HTR-8/SVneo (cell line): ENCODE results near the gene BICC1.

Experiments used
- DNase-seq: peaks from one replicate; pipeline ENCODE4 v3.0.0; 2011; ENCODE audit warnings: low spot score, mixed read lengths; ENCODE audit not compliant: insufficient read length
- FAIRE-seq: peaks from 2 replicates; lab custom pipeline; 2011; peaks lifted over from hg19 to GRCh38; lab: Jason Lieb, UNC

BICC1 gene

DNA sequence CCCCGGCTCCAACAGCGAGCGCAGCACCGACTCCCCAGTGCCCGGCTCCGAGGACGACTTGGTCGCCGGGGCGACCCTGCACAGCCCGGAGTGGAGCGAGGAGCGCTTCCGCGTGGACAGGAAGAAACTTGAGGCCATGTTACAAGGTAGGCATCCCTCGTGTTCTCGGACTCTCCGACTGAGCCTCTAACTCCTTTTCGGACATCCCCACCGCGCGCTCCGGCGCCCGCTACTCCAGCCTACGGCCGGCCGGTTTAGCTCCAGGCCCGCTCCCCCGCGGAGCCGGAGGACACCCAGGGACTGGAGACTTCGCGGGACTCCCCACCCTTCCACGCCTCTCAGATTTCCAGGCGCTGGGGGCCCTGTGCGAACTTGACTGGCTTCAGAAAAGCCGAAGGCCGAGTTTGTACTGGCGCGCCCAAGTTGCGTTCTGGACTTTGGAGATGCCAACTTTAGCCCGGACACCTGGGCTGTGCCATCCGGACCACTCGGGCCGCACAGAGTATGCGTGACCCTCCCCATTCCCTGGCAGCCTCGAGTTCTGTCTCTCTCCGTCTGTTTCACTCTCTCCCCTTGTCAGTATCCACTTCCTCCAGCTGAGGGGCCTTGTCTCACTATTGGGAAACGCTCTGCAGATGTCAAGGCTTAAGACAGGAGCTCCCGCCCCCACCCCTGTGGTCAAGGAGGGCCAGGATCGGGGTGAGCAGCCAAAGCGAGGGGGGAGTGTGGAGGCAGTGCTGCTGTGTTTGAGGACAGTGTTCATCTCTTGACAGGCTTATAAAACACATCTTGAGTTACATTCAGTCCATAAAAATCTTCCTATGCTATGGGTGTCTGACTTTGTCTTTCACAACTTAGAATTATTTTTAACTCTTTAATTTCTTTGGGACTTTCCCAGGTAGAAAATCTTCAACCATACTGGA lies 777 bp downstream of the BICC1 start:
- DNase-seq (peak; percentile 45), FAIRE-seq (no peak)

DNA sequence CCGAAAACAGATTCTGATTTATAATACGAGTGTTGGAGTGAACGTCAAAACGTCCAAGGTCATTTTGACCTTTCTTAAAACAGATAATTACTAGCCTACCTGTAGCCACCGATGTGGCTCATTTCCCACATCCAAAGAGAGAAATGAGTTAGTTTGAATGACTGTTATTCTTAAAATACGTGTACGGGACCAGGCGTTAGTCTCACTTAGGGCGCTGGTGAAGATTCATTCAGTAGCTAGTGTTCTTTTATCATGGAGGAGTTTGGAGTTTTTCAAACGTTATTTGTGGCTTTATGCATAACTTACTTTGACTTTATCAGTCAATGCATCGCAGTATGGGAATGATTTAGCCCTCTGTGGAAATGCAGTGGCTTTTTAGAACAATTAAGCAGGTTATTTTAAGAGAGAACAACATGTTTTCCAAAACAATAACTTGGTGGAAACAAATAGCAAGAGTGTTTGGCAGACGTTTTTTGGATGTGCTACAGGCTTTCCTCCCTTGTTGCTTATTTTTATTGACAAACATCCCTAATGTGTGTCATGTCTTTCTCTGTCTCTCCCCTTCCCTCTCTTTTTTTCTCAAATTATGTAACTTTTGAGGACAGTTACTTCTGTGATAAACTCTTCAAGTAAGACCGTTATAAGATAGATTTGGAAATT lies 1.6 kb downstream of the BICC1 start:
- FAIRE-seq, result no peak

DNA sequence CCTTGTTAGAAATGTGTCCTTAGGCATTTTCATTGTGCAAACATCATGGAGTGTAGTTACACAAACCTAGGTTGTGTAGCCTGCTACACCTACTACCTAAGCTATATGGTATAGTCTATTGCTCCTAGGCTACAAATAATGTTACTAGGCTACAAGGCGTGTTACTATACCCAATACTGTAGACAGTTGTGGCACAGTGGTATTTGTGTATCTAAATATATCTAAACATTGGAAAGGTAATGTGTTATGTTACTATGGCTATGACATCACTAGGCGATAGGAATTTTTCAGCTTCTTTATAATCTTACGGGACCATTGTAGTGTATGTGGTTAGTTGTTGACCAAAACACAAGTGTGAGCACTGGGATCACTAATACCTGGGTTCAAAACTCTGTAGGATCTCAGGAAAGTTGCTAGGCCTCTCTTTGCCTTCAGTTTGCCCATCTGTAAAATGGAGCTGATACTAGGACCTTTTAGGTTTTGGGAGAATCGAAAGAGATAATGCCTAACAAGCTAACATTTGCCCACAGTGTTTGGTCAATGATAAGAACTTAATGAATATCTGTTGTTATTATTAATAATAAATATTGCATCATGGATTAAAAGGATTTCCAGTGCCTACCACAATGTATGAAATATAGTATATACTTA lies 2.7 kb downstream of the BICC1 start:
- no peak for DNase-seq
- FAIRE-seq, result peak; percentile 23

More for the DNA sequence above, 1.6 kb downstream of the BICC1 start:
- no peak for DNase-seq

DNA sequence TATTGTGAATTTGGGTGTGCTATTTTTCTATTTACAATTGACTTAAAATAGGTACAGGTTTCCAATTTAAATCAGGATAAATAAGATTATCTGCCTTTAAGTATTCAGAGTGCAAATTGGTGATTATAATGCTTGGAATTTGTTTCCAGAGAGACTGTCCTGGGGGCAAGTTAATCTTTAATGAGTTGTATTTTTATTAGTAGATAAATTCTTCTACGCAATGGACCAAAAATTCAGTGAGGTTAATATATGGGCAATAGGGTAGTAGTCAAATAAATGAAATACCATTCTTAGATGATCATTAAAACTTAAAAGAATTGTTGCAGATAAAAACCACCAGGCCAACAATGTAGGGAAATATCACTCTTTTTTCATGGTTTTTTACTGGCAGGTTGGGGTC lies 3.4 kb downstream of the BICC1 start:
- FAIRE-seq, result no peak
- no peak for DNase-seq

DNA sequence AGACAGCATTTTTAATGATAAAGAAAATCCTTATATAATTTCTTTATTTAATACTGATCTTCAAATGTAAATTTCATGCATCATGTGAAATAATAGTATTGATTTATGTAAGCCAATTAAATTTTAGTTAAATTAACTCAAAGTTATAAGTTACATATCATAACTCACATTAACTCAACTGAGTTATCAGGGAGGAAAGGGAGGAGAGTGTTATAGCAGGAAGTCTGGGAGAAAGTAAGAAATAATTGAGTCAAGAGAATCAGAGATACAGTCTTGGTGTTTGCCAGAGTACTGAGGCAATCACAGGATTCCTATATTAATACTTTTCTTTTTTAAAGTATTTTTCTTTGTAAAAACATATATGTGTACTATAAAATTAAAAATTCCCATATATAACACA lies 4.0 kb downstream of the BICC1 start:
- no peak for DNase-seq
- no peak for FAIRE-seq

DNA sequence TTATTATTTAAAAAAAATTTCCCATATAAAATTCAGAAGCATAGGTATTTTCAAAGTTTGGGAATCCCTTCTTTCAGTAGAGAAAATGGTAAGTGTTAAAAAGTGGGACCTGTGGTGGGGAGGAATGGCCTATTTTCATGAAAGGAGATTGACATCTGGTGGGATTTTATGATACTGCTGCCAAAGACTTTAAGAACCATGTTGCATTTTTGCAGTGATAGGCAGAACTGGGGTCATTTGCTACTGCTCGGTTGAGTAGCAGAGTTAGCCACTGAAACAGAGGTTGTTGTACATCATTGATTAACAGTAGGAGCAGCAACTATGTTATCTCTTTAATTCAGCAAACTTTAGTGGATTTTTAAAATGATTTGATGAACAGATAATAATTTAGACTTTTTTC lies 4.4 kb downstream of the BICC1 start:
- no peak for FAIRE-seq
- DNase-seq, result no peak

DNA sequence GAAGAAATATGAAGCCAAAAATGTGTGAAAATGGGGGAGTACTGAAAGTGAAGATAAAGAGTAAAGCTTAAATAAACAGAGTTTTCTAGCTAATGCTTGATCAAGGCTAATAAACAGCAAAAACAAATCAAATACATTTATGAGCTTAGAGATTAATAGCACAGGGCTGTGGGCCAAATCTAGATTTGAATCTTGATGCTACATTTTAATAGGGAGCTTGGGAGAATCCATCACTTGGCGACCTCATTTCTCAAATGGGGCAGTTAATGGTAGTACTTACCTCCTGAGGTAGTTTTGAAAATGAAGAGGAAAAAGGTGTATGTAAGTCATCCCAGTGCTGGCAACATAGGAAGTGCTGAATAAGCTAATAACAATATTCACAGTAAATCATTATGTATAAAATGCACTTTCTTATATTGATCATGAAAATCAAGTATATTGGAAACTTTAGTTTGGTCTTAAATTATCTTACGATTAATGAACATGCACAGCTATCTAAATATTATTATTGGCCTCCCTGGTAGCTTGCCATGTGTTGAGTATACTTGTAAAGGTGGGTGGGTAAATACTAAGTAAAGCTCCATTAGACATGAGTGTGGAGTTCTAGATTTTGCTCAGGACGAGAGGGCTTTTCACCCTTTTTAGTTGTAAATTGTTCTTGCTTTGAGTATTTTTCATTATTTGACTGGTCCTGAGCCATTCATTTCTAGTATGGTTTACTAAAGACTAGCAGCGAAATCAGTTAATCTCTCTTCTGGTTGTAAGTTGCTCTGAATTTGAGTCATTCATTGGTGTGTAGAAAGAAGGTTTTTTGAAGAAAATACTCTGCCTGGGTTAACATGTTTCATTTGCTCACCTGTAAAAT lies 5.1 kb downstream of the BICC1 start:
- FAIRE-seq, result no peak

DNA sequence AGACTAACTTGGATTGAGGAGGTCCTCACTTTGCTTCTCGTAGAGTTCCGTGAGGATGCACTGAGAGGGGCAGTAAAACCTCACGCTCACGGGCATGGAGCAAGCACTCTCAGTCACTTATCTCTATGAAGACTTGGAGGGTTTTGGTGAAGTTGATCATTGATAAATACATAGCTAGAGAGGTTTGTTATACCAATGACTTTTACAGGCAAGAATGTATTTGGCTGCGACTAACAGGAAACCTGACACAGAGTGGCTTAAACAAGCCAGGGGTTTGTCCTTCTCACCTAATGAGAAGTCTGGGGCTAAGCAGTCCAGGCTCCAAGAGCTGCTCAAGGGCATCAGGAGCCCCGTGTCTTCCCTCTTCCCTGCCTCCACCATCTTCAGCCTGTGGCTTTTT lies 6.1 kb downstream of the BICC1 start:
- DNase-seq (no peak), FAIRE-seq (no peak)

More for the DNA sequence above, 5.1 kb downstream of the BICC1 start:
- no peak for DNase-seq

DNA sequence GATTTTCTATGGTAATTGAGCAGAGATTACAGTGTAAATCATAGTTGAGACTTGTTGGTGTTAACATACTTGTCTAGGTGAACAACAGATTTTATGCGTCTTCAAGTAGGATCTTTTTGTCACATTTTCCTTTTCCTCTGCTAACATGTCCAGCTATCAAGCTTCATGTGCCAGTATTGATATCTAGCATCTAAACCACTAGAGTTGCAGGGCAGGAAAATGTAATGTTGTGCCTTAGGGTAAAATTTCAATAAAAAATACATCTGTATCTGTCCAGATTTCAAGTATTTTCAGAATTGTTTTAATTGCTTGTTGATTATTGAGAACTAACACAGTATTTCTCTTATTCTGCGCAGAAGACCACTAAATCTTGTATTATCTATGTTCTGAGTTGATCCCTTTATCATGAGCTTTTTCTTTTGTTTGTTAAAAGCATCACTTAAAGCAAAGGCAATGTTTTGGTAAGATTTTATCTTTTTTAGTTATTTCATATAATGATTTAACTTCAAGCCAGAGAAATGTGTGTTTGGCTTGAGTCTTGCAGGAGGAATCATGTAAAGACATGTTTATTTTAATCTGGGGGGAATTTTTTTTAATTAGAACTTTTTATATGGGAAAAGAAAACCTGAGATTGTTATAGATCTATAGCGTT lies 16.5 kb downstream of the BICC1 start:
- FAIRE-seq, result no peak

DNA sequence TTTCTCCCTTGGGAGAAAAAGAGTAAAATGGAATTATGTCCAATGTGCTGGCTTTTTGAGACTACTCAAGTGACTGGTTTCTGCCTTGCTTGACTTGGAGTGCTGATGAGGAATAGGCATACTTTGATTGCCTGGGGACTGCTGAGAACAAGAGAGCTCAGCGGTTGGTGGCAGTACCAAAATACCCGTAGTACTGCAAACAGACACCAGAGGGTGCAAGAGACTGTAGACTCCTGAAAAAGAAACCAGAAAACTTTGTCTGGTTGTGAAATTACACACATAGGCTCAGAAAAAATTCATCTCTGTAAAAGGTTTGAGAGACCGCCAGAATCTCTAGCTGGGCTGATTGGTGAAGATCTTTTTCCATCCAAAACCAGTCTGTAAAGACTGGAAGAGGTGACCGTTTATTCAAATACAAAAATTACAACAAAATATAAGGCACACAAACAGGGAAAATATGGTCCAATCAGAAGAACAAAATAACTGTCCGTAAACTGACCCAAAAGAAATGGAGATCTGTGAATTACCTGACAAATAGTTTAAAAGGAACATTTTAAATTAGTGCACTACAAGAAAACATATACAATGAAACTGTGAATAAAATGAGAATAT lies 18.5 kb downstream of the BICC1 start:
- FAIRE-seq (no peak), DNase-seq (peak; percentile 6)

More for the DNA sequence above, 16.5 kb downstream of the BICC1 start:
- DNase-seq, result no peak

DNA sequence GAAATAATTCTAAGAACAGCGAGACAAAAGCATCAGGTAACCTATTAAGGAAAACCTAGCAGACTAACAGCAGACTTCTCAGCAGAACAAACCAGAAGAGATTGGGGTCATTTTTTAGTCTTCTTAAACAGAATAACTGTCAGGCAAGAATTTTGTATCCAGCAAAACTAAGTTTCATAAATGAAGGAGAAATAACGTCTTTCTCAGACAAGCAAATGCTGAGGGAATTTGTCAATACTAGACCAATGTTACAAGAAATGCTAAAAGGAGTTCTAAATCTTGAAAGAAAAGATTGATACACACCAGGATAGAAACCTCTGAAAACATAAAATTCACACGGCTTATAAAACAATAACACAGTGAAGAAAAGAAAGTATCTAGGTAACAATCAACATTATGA lies 22.6 kb downstream of the BICC1 start:
- FAIRE-seq (no peak), DNase-seq (no peak)

DNA sequence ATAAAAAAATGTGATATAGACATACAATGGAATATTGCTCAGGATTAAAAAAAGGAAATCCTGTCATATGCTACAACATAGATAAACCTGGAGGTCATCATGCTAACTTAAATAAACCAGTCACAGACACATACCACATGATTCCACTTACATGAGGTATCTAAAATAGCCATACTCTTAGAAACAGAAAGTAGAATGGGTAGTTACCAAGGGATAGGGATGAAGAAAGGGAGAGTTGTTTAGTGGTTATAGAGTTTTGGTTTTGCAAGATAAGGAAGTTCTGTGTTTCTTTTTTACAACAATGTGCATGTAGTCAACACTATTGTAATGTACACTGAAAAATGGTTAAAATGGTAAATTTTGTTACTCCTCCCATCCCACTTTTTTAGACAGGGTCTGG lies 30.5 kb downstream of the BICC1 start:
- no peak for DNase-seq
- no peak for FAIRE-seq

DNA sequence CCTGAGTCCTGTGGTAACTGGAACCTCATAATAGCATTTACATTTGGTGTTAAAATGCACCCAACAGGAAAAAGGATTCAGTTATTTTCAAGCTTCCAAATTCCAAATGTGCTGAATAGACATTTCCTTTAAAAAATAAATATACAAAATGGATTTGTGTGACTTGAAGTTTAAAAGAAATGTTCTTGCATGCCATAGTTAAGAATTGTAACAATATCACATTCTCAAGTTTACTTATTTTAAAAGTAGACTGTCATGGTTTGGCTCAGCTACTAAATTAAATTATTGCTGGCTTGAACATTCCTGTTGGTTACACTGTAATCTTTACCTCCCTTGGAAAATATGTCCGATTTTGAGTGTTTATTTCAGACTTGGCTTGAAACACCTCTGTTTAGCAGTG lies 31.5 kb downstream of the BICC1 start:
- DNase-seq, result no peak
- no peak for FAIRE-seq

DNA sequence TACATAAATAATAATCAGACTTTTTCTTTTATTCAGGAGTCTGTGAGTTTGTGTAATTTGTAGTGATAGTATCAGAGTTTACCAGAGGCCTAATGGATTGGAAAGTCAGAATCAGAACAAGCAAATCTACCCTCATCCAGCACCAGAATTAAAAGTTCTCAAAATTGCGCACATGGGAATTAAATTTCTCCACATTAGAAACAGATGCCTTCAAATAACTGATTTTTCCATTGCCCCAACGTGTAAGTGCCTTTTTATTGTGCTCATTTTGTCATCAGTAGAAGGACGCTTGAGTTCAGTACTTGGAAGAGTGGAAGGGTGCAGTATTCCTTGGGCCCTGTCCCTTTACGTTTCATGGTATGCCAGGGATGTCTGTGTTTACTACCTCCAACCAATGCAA lies 32.8 kb downstream of the BICC1 start:
- no peak for FAIRE-seq
- DNase-seq, result no peak

DNA sequence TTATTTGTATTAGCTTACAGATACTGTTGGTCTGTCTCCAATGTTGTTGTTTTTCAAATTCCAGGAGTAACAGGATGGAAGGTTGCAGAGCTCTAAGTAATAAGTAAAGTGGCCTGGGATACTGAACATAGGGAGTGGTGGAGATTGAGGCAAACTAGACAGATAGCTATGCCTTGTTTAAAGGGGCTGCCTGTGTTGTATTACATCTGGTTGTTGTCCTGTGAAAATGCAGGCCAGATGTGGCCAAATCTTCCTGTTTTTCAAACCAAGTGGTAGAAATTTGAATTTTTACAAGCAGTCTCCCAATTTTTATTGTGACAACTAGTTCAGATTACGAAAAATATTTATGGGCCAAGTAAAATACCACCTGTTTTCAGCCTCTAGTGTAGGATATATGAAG lies 33.5 kb downstream of the BICC1 start:
- no peak for DNase-seq
- no peak for FAIRE-seq

DNA sequence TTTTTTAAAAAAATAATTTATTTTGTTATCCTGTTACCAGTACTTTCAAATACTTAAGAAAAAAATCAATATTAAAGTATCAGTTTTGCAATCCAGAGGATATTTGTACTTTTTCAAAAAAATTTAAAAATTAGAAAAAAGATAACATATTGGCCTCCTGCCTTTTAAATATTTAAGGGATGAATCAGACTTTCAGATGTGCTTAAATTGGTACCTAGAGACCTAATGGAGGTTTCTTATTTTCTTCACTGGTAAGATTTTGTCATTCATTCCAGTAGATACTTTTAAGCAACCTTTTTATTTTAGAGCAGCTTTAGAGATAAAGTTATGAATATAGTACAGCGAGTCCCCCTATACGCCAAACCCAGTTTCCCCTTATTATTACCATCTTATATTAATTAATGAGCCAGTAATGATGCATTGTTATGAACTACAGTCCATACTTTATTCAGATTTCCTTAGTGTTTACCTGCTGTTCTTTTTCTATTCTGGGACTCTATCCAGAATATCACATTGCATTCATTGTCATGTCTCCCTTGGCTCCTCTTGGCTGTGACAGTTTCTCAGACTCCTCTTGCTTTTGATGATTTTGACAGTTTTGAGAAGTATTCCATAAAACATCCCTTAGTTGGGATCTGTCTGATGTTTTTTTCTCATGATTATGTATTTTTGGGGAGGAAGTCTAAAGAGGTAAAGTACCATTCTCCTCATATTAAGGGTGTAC lies 34.2 kb downstream of the BICC1 start:
- no peak for FAIRE-seq
- DNase-seq, result no peak

DNA sequence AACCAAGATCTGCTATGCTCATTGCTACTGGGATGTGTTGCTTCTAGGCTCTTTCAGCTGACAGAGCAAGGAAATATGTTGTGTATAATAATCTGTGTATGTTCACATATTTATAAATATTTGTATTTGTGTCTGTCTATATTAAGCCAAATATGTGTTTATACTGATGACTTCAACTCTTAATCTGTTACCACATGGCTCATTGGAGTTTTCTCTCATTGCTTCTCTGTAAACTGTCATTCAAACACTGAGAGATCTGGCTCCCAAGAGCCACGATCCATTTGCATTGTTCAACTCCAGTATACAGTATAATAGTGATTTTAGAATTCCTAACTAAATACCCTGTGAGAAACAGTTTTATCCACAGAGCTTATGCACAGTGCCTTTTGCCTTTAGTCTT lies 35.3 kb downstream of the BICC1 start:
- no peak for FAIRE-seq

DNA sequence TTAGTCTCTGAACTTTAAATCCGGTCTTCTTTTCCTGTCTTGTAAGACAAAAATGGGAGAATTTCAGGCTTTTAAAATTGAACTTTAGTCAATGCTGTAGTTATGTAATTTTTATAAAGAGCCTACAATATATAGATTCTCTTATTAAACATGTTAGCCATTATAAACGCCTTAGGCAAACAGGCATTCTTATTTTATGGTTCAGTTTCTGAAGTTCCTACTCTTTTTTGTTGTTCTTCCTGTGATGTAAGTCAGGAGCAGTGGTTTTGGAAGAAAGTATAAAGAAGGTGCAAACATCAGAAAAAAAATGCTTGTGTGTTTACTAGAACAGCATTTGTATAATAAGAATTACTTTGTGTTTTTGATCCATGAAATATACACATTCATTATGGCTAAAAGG lies 41.6 kb downstream of the BICC1 start:
- FAIRE-seq, result no peak
- DNase-seq, result no peak

More for the DNA sequence above, 35.3 kb downstream of the BICC1 start:
- DNase-seq, result no peak
